HEK293 (cell line): ENCODE measurements around the gene UBE3A.

Source experiments
- CTCF ChIA-PET: fragments of 350-600 bp; formaldehyde crosslinking; extraction: SDS; loops from one replicate; lab custom pipeline; 2021; ENCODE audit warnings: antibody characterized with exemption; lab: Yijun Ruan, JAX
- POLR2A ChIA-PET: fragments of 300-600 bp; formaldehyde crosslinking; extraction: SDS; loops from one replicate; lab custom pipeline; 2020; ENCODE audit warnings: antibody characterized with exemption, inconsistent platforms; lab: Yijun Ruan, JAX
- H3K27ac ChIP-seq: fragments of 200-500 bp; sonication (Bioruptor generic); 2 replicates; pipeline ENCODE4 v1.5.1; 2014; ENCODE audit warnings: low read depth, low read length, control low read depth, inconsistent platforms; ENCODE audit errors: extremely low read depth
- H3K36me3 ChIP-seq, 2 experiments: fragments of 200-500 bp in 1 of 2; sonication (Bioruptor generic) in 1 of 2; 1 replicate in 1 of 2; 2 replicates in 1 of 2; pipeline ENCODE4 v1.5.1; 2014 to 2017; ENCODE audit warnings: inconsistent platforms in 2 of 2, low read length in 2 of 2; ENCODE audit not compliant: control insufficient read depth in 2 of 2, insufficient read depth in 1 of 2
- H3K4me1 ChIP-seq: fragments of 200-500 bp; sonication (Bioruptor generic); 2 replicates; pipeline ENCODE4 v1.5.1; 2014; ENCODE audit warnings: mild to moderate bottlenecking, low read length, inconsistent platforms; ENCODE audit not compliant: control insufficient read depth, insufficient read depth
- H3K4me3 ChIP-seq: 2 replicates; pipeline ENCODE4 v1.5.1; 2011; ENCODE audit warnings: low read depth, mild to moderate bottlenecking, control low read depth, low read length, moderate library complexity
- H3K9me3 ChIP-seq: fragments of 200-500 bp; sonication (Bioruptor generic); 2 replicates; pipeline ENCODE4 v1.5.1; 2014; ENCODE audit warnings: low read depth, low read length, inconsistent platforms; ENCODE audit not compliant: control insufficient read depth, insufficient read depth
- FEZF1 ChIP-seq: fragments of 450-650 bp; formaldehyde crosslinking; IDR thresholded peaks from 2 replicates; pipeline ENCODE4 v1.5.1; 2016; ENCODE audit warnings: missing biosample characterization, missing genetic modification characterization
- PRDM2 ChIP-seq: fragments of 450-650 bp; formaldehyde crosslinking; IDR thresholded peaks from 2 replicates; pipeline ENCODE4 v1.5.1; 2016; ENCODE audit warnings: missing biosample characterization, missing genetic modification characterization, borderline replicate concordance
- SALL2 ChIP-seq: fragments of 450-650 bp; formaldehyde crosslinking; IDR thresholded peaks from 2 replicates; pipeline ENCODE4 v1.5.0; 2017; ENCODE audit warnings: missing biosample characterization, mild to moderate bottlenecking, missing genetic modification characterization, borderline replicate concordance
- SETDB1 ChIP-seq: IDR thresholded peaks from one replicate; pipeline ENCODE4 v1.6.1; 2017; ENCODE audit warnings: mild to moderate bottlenecking, low read length, moderate library complexity, mixed read lengths; ENCODE audit not compliant: insufficient read length
- SP2 ChIP-seq: fragments of 450-650 bp; formaldehyde crosslinking; IDR thresholded peaks from 2 replicates; pipeline ENCODE4 v1.5.1; 2016; ENCODE audit warnings: missing biosample characterization, missing genetic modification characterization
- TRIM28 ChIP-seq: IDR thresholded peaks from 2 replicates; pipeline ENCODE4 v1.6.1; 2011; ENCODE audit warnings: low read length, control low read depth, borderline replicate concordance
- ZBTB1 ChIP-seq: fragments of 450-650 bp; formaldehyde crosslinking; IDR thresholded peaks from 2 replicates; pipeline ENCODE4 v1.5.1; 2016; ENCODE audit warnings: missing biosample characterization, missing genetic modification characterization
- ZFP37 ChIP-seq: fragments of 450-650 bp; formaldehyde crosslinking; IDR thresholded peaks from 2 replicates; pipeline ENCODE4 v1.5.1; 2016; ENCODE audit warnings: missing biosample characterization, missing genetic modification characterization
- ZNF157 ChIP-seq: fragments of 450-650 bp; formaldehyde crosslinking; IDR thresholded peaks from 2 replicates; pipeline ENCODE4 v1.5.1; 2016; ENCODE audit warnings: missing biosample characterization, missing genetic modification characterization
- ZNF26 ChIP-seq: fragments of 450-650 bp; formaldehyde crosslinking; IDR thresholded peaks from 2 replicates; pipeline ENCODE4 v1.5.1; 2016; ENCODE audit warnings: missing biosample characterization, missing genetic modification characterization
- ZNF423 ChIP-seq: fragments of 450-650 bp; formaldehyde crosslinking; IDR thresholded peaks from 2 replicates; pipeline ENCODE4 v1.5.1; 2016; ENCODE audit warnings: missing biosample characterization, missing genetic modification characterization
- ZNF48 ChIP-seq: fragments of 450-650 bp; formaldehyde crosslinking; IDR thresholded peaks from 2 replicates; pipeline ENCODE4 v1.5.1; 2016; ENCODE audit warnings: missing biosample characterization, missing genetic modification characterization
- ZNF488 ChIP-seq: fragments of 450-650 bp; formaldehyde crosslinking; IDR thresholded peaks from 2 replicates; pipeline ENCODE4 v1.5.1; 2016; ENCODE audit warnings: missing biosample characterization, missing genetic modification characterization
- ZNF529 ChIP-seq: fragments of 450-650 bp; formaldehyde crosslinking; IDR thresholded peaks from 2 replicates; pipeline ENCODE4 v1.5.1; 2017; ENCODE audit warnings: missing genetic modification characterization, missing biosample characterization; ENCODE audit not compliant: insufficient replicate concordance
- ZNF561 ChIP-seq: fragments of 450-650 bp; IDR thresholded peaks from 2 replicates; pipeline ENCODE4 v1.5.1; 2018; ENCODE audit warnings: missing biosample characterization, missing genetic modification characterization, borderline replicate concordance
- ZNF621 ChIP-seq: fragments of 450-650 bp; formaldehyde crosslinking; IDR thresholded peaks from 2 replicates; pipeline ENCODE4 v1.5.1; 2017; ENCODE audit warnings: missing biosample characterization, missing genetic modification characterization
- ZNF660 ChIP-seq: fragments of 450-650 bp; IDR thresholded peaks from 2 replicates; pipeline ENCODE4 v1.5.1; 2018; ENCODE audit warnings: missing biosample characterization, mild to moderate bottlenecking, missing genetic modification characterization
- ZNF792 ChIP-seq: fragments of 450-650 bp; formaldehyde crosslinking; IDR thresholded peaks from 2 replicates; pipeline ENCODE4 v1.5.1; 2016; ENCODE audit warnings: missing biosample characterization, missing genetic modification characterization

The UBE3A gene

GRCh38 chr15:25446076-25446475, 7.3 kb upstream of the UBE3A start:
- H3K36me3 ChIP-seq, result no peaks in the 10 kb centered on the region
- TF ChIP-seq ZNF488 (tag by site-specific recombination), result no peak
- no peak for TF ChIP-seq ZNF157 (tag by site-specific recombination)
- no peak for TF ChIP-seq ZNF792 (tag by site-specific recombination)
- TF ChIP-seq ZNF529 (tag by site-specific recombination), result no peak
- TF ChIP-seq ZNF561, result no peak
- no peak for TF ChIP-seq PRDM2 (tag by site-specific recombination)
- TF ChIP-seq ZBTB1 (tag by site-specific recombination), result no peak
- TF ChIP-seq ZNF660 (tag by site-specific recombination), result no peak
- no peak for TF ChIP-seq SP2 (tag by site-specific recombination)
- TF ChIP-seq ZNF48 (tag by site-specific recombination), result no peak
- no peak for TF ChIP-seq ZNF26 (tag by site-specific recombination)
- no peak for TF ChIP-seq SALL2 (tag by site-specific recombination)
- no peak for TF ChIP-seq FEZF1 (tag by site-specific recombination)
- no peaks in the 10 kb centered on the region for H3K4me1 ChIP-seq
- CTCF ChIA-PET, result interaction anchor here (0.6 kb wide), 1 partner anchor 1555 kb away, joined by 4 read pairs; no protein-coding TSS in a partner anchor
- H3K4me3 ChIP-seq, result no peak overlapping the region
- no peaks in the 10 kb centered on the region for H3K9me3 ChIP-seq
- H3K27ac ChIP-seq, result no peak overlapping the region
- POLR2A ChIA-PET, result no interaction called here

- Histone ChIP-seq H3K27ac (no peak overlapping the region), H3K4me3 (no peak overlapping the region), H3K36me3 (no peaks in the 10 kb centered on the region), H3K4me1 (no peaks in the 10 kb centered on the region), H3K9me3 (no peaks in the 10 kb centered on the region)
- POLR2A ChIA-PET, result no interaction called here
- TF ChIP-seq TRIM28 (no peak), ZNF423 (tag by site-specific recombination) (no peak), ZFP37 (tag by site-specific recombination) (no peak), ZNF621 (no peak), SETDB1 (no peak)
- CTCF ChIA-PET, result interaction anchor here (0.6 kb wide), 1 partner anchor 1554 kb away, joined by 4 read pairs; no protein-coding TSS in a partner anchor
Measured at GRCh38 chr15:25445412-25445811, 6.6 kb upstream of the UBE3A start.
